ENCODE results near the gene TGFB1.
"Not testable (repeated sequence)": the region's sequence is repeated elsewhere in the genome, so short reads cannot be mapped to it uniquely, and the experiment has no call there.

Gene TGFB1

DNA sequence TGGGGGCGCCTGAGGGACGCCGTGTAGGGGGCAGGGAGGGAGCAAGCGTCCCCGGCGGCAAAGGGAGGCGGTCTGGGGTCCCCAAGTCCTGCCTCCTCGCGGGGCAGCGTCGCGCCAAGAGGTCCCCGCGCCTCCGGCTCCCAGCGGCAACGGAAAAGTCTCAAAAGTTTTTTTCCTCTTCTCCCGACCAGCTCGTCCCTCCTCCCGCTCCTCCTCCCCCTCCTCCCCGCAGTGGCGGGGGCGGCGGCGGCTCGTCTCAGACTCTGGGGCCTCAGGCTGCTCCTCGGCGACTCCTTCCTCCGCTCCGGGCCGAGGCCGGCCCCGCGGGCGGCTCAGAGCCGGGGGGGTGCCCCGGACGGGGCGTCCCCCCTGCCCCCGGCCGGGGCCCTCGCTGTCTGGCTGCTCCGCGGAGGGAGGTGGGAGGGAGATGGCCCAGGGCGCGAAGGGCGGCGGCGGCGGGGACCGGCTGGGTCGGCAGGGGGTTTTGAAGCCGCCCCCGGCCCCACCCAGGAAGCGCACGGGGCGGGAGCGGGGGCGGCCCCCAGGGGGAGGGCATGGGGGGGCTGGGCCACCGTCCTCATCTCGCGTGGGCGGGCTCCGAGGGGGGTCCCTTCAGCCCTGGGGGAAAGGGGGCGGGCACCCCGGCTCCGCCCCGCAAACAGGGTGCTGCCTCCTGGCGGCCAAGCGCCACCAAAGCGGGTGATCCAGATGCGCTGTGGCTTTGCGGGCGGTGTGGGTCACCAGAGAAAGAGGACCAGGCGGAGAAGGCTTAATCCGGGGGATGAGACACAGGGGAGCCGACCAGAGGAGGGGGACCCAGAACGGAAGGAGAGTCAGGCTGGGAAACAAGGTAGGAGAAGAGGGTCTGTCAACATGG lies at the start of gene TGFB1:
TSS of gene TGFB1 (minus strand) at position 457 of the 877 bp plus-strand sequence. CDS start 878 bp downstream, outside the sequence.
- DNase-seq (ENCODE audit: low read depth, low spot score) = no peak

GRCh38 chr19:41402010-41402409 lies 48.3 kb upstream of the TGFB1 start:
- DNase-seq (ENCODE audit: low read depth, low spot score) = no peak
- peak overlapping the region; percentile 7 for H3K27ac ChIP-seq

More for the DNA sequence above, at the start of gene TGFB1:
- peak within 1 kb of the TSS; percentile 59 for H3K27ac ChIP-seq

DNA sequence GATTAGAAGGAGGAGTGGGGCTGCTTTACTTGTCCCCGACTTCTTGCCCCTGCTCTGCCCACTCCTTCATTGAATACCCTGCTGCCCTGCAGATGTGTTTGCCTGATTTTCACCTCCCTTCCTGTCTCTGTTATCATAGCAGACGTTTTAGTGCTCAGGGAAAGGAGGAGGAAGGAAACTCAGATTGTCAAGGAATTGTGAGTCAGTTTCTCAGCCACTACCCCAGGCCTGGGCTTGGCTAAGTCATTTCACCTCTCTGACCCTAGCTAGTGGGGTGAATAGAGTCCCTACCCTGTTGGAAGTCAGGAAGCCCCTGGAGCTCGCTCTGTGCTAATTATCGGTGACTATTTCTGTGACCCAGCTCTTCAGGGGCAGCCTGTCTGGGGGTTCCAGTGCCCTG lies 47.8 kb upstream of the TGFB1 start:
- no peak for DNase-seq (ENCODE audit: low read depth, low spot score)
- H3K27ac ChIP-seq = peak overlapping the region; percentile 7

DNA sequence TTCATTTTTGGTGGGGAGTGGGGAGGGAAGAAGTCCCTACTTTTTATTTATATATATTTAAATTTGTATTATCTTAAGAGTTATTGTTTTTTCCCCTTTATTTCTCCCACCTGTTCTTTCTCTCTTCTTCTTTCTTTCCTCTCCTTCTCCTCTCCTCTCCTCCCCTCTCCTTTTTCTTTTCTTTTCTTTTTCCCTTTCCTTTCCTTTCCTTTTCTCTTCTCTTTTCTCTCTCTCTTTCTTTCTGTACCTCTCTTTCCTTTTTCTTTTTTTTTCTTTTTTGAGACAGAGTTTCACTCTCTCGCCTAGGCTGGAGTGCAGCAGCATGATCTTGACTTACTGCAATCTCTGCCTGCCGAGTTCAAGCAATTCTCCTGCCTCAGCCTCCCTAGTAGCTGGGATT lies 45.8 kb upstream of the TGFB1 start:
- no peak overlapping the region for H3K27ac ChIP-seq
- no peak for DNase-seq (ENCODE audit: low read depth, low spot score)

DNA sequence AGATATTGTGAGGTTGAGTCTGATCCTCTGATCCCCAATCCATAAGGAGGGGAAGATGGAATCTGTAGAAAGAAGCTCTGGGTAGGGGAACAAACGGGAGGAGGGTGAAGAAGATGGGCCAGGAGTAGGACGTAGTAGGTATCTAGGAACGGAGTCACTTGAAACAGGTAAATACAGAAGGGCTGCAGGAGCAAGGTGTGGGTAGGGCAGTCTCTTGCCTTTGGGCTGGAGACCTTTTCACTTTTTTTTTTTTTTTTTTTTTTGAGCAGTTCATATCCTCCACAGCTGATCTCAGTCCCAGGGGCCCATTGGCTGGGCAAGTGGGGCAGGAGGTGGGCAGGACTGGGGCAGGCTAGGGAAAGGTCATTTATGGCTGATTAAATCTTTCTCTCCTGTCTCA lies 45.4 kb upstream of the TGFB1 start:
- no peak overlapping the region for H3K27ac ChIP-seq

GRCh38 chr19:41398598-41398997 lies 44.9 kb upstream of the TGFB1 start:
- no peak overlapping the region for H3K27ac ChIP-seq
- no peak for DNase-seq (ENCODE audit: low read depth, low spot score)

More for the DNA sequence above, 45.4 kb upstream of the TGFB1 start:
- no peak for DNase-seq (ENCODE audit: low read depth, low spot score)

DNA sequence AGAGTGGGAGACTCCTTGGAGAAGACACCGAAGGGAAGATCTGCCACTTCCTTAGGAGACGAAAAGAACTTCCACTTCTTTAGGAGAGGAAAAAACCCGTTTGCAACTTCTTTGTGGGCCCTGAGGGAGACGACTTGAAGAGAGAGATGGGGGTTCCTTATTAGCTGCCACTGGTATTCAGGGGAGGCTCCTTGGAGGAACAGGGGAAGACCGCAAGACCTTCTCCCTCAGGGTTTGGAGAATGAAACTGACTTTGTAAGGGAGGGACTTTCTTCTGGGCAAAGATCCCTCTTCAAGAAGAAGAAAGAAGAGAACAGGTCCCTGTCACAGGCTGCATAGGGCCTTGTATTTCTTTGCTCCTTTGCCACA lies 44.3 kb upstream of the TGFB1 start:
- DNase-seq (ENCODE audit: low read depth, low spot score) = no peak
- H3K27ac ChIP-seq = peak overlapping the region; percentile 79

GRCh38 chr19:41397086-41398049 lies 43.6 kb upstream of the TGFB1 start, which contains the start of the genes BCKDHA and EXOSC5:
Gene BCKDHA, plus strand, starts transcription at chr19:41397818. Its CDS starts 10 bp downstream, at chr19:41397828.
Gene EXOSC5, minus strand, starts transcription at chr19:41397359. Its CDS starts 31 bp downstream, at chr19:41397328.
- peak within 1 kb of the TSS; percentile 79 for H3K27ac ChIP-seq
- DNase-seq (ENCODE audit: low read depth, low spot score) = peak; percentile 97

- DNase-seq (ENCODE audit: low read depth, low spot score) = no peak
- no peak overlapping the region for H3K27ac ChIP-seq
These were observed 41.6 kb upstream of the TGFB1 start for GRCh38 chr19:41395355-41395754.

DNA sequence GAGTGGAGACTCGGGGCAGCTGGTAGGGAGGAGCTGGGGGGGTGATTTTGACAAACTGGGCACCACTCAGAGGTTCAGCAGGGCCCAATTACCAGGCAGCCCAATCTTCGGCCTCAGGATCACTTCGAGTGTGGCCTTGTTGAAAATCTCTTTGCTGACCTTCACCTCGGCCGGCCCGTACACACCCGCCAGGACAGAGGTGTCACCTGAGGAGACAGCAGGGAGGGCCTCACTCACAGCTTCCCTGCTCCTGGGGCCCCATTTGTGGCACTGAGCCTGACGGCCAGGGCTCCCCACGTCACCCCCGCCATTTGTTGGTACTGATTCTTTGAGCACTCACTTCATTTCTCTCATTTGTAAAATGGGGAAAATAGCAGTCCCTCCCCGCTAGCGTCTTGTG lies 39.1 kb upstream of the TGFB1 start:
- no peak for DNase-seq (ENCODE audit: low read depth, low spot score)
- no peak overlapping the region for H3K27ac ChIP-seq

GRCh38 chr19:41391618-41392017 lies 37.9 kb upstream of the TGFB1 start:
- H3K27ac ChIP-seq = no peak overlapping the region

DNA sequence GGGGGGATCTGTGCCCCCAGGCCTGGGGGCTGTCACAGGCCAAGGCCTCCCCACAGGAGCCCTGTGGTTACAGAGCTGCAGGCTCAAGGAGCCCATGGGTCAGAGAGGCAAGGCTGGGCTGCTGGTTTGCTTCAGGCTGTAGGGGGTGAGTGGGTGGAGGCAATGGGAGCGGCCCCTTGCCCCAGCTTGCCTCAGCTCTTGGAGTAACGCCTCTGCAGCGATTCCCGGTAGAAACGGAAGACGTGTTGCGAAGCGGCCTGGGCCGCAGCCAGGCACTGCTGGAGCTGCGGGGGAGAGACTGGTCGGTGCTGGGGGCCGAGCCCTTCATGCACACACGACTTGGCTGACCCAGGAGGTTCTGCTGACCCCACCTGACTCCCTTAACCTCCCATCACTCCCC lies 32.7 kb upstream of the TGFB1 start:
- no peak for DNase-seq (ENCODE audit: low read depth, low spot score)
- peak overlapping the region; percentile 56 for H3K27ac ChIP-seq

More at GRCh38 chr19:41391618-41392017, 37.9 kb upstream of the TGFB1 start:
- DNase-seq (ENCODE audit: low read depth, low spot score) = no peak

DNA sequence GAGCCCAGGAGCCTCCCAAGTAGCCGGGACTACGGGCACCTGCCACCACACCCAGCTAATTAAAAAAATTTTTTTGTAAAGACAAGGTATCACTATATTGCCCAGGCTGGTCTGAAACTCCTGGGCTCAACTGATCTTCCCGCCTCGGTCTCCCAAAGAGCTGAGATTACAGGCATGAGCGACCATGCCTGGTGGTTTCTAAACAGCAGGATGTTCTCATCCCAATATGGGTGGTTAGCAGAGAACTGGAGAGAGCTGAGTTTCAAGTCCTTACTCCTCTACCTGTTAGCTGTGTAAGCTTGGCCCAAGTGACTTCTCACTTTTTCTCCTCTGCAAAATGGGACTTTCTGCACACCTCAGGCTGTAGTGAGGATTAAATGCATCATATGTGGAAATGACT lies 30.6 kb upstream of the TGFB1 start:
- no peak overlapping the region for H3K27ac ChIP-seq
- DNase-seq (ENCODE audit: low read depth, low spot score) = no peak

GRCh38 chr19:41381536-41381935 lies 27.8 kb upstream of the TGFB1 start:
- not testable (repeated sequence) for DNase-seq (ENCODE audit: low read depth, low spot score); H3K27ac ChIP-seq

DNA sequence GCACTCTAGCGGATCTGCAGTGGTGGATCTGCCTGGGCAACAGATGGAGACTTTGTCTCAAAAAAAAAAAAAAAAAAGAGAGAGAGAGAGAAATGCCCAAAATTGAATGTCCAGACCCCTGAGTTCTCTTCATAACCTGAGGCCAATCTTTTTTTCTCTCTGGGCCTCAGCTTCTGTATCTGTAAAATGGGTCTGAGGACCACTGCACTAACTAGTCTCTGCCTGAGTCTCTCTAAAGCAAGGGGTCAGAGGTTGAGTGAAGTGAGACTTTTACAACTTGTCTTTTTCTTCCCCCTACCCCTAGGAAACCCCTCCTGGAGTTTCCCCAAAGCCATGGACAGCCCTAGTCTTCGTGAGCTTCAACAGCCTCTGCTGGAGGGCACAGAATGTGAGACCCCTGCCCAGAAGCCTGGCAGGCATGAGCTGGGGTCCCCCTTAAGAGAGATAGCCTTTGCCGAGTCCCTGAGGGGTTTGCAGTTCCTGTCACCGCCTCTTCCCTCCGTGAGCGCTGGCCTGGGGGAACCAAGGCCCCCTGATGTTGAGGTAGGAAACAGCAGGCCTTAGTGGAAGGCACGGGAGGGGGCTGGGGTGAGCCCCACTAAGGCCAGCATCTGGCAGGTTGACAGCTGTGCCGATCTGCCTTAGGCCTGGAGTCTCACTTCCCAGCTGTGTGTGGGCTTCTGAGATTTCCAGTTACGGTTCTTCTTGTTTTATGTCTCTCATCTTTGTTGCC lies 24.4 kb upstream of the TGFB1 start:
- DNase-seq (ENCODE audit: low read depth, low spot score) = no peak
- no peak overlapping the region for H3K27ac ChIP-seq

DNA sequence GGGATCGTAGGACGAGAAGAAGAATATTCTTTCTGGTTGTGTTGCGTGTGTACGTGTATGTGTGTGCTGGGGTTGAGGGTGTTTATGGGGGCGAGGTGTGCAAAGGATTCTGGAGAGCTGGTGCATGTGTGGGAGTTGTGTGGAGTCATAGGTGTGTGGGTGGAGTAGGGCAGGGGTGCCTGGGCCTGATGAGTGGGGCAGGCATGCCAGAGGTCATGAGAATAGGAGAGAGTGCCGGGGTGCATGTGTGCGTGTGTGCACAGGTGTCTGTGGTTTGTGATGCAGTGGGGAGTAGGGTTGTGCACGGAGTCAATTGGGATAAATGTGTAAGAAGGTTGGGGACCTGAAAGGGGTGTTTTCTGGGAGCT lies 23.3 kb upstream of the TGFB1 start:
- no peak for DNase-seq (ENCODE audit: low read depth, low spot score)
- no peak overlapping the region for H3K27ac ChIP-seq

GRCh38 chr19:41376241-41376997 lies 22.7 kb upstream of the TGFB1 start, which contains the start of gene TMEM91:
Gene TMEM91, plus strand, starts transcription at chr19:41376533. Its CDS starts 1,777 bp downstream, at chr19:41378310.
- no peak within 1 kb of the TSS for H3K27ac ChIP-seq
- DNase-seq (ENCODE audit: low read depth, low spot score) = no peak

- DNase-seq (ENCODE audit: low read depth, low spot score) = no peak
- peak overlapping the region; percentile 3 for H3K27ac ChIP-seq
These were observed 20.3 kb upstream of the TGFB1 start for GRCh38 chr19:41373993-41374392.

GRCh38 chr19:41372501-41372900 lies 18.8 kb upstream of the TGFB1 start:
- H3K27ac ChIP-seq = no peak overlapping the region
- no peak for DNase-seq (ENCODE audit: low read depth, low spot score)
